ENCODE data around the gene CPLX4.
A peak's percentile ranks its signal among the peaks of the same experiment; 100 is the strongest.

Gene CPLX4, protein sequence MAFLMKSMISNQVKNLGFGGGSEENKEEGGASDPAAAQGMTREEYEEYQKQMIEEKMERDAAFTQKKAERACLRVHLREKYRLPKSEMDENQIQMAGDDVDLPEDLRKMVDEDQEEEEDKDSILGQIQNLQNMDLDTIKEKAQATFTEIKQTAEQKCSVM

DNA sequence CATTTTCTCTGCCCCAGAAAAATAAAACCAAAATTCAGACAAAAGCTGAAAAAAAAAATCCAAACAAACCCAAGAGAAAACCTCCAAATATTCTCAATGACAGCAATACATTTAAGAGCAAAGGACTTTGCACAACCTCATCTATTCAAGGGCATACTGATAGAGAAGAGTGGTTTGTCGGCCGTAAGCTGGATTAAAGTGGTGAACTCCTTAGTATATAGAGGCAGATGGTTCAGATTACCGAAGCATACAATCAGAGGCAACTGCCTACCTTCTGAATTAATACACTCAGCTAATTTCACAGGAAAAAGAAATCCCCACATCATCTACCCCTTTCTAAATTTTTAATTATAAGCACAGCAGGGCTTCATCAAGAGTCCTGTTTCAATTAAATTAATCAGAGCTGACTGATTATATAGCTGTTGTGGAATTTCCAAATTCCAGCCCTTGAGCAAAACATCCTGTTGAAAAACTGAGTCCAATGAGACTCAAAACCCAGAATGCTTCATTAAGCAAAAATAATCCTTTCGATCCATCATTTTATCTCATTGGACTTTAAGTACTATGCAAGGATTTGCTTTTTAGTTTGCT, at the start of gene CPLX4:
Gene CPLX4, minus strand, starts transcription at position 190 of the 591 bp plus-strand sequence. Its CDS starts 187 bp downstream, at position 3.
- no peak for DNase-seq (ENCODE audit: low read depth in 2 of 2)

DNA sequence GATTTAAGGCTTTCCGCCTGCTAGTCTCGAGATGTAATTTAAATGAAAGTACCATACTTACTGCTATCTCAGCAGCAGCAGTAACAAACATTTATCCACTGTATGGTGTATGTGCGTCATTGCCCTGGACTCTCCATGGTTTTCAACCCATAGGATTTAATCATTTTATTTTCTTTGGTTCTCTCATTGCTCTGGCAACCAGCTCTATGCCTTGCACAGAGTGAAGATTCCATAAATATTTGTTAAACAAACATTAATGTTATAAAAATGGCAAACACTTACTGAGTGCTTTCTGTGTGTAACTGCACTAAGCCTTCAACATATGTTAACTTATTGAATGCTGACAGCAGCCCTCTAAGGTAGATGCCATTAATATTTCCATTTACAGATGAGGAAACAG, 41.9 kb upstream of the CPLX4 start:
- DNase-seq (ENCODE audit: low read depth in 2 of 2), result no peak

DNA sequence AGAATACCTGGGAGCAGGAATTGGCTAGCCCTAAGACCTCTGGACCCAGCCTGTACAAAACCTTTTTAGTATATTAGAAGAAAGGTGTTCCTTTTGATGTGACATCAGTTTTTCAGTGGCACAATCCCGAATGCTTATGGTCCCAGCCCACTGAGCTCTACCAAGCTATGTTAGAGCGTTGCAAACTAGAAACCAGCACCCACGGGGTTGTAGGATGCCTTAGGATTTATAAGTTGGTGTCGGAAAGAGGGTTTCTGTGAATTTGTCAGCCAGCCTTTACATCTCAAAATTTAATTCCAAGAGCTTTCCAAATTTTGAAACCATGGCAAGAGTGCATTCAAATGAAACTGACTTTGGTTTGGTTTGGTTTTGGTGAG, 41.1 kb upstream of the CPLX4 start:
- no peak for DNase-seq (ENCODE audit: low read depth in 2 of 2)

DNA sequence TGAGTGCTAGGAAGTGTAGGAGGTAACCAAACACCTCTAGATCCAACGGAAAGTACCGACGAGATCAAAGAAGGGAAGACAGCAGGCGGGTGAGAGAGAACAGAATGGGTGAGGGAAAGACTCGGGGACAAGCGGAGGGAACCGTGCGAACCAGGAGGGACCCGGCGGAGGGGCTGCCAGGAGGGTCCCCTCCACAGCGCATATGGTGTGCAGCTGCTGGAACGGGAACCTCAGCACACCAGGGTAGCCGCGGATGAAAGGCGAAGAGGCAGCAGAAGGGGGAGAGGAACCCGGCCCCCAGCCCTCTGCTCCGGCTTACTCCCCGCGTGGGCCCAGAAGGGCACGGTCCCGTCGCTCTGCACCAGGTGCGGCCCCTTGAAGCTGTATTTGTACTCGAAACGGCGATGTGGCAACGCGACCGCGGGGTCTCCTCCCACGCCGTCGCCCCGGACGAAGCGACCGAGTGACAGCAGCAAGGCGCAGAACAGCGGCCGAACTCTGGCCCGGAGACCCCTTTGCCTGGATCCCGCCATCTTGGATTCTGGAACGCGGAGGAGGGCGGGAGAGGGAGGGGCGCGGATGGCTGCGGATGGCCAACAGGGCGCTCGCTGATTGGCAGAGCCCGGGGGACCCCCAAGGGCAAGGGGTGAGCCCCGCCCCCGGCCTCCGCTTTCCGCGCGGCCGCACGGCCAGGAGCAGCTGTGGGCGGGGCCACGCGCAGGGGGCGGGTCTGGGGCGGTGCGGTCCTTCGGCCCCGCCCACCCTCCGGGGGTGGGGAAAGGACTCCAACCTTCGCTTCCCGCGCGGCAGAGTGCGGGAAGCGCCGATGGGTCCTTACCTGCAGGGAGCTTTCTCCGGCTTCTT, 40.5 kb upstream of the CPLX4 start, which contains the start of gene LMAN1:
Gene LMAN1, minus strand, starts transcription at position 554 of the 864 bp plus-strand sequence. Its CDS starts 21 bp downstream, at position 533.
- DNase-seq (ENCODE audit: low read depth in 2 of 2), result peak; percentile 88 to 89

DNA sequence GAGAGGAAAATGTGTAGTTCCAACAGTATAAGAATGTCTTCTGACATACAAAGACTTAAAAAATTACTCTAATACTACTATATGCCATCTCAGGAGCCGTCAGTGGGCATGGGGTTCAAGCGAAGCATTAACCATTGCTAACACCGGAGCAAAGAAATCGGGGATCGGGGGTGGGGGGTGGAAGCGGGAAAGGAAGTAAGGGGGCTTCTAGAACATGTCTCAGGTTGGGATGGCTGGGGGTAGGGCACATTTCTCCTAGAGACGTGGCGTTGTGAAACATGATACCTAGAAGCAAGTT, 39.9 kb upstream of the CPLX4 start:
- peak; percentile 29 to 33 for DNase-seq (ENCODE audit: low read depth in 2 of 2)

DNA sequence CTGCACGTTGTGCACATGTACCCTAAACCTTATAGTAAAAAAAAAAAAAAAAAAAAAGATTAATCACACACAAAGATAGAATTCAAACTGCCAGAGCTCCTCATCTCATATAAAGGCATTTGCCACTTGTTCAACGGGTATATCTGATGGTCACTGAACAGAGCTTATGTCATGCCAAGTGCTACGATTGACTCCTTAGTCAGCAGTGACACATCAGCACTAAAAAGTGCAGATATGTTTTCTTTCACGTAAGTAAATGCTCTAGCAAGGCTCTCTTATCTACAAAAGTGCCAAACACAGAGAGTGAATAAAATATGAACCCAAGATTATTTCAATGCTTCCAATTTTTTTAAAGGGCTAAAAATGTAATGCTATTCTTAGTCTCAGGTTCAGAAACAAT, 39.5 kb upstream of the CPLX4 start:
- peak in 1 of 2 experiments; percentile 8 for DNase-seq (ENCODE audit: low read depth in 2 of 2)

DNA sequence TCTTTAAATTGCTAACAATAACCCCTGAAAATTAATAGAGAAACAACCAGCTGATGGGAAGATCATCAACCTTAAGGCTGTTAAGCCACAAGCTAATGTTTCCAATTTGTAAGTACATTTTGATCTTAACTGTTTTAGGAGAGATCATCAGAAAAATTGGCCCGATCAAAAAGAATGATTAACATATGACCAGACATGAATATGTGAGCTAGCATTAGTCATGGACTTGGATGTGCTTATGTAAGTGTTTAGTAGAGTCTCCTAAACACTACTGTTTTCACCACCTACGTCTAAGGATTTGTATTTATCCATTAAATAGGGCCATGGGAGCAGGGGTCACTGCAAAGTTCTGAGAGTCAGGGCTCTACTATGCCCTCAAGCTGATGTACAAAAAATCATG, 36.3 kb upstream of the CPLX4 start:
- no peak for DNase-seq (ENCODE audit: low read depth in 2 of 2)

DNA sequence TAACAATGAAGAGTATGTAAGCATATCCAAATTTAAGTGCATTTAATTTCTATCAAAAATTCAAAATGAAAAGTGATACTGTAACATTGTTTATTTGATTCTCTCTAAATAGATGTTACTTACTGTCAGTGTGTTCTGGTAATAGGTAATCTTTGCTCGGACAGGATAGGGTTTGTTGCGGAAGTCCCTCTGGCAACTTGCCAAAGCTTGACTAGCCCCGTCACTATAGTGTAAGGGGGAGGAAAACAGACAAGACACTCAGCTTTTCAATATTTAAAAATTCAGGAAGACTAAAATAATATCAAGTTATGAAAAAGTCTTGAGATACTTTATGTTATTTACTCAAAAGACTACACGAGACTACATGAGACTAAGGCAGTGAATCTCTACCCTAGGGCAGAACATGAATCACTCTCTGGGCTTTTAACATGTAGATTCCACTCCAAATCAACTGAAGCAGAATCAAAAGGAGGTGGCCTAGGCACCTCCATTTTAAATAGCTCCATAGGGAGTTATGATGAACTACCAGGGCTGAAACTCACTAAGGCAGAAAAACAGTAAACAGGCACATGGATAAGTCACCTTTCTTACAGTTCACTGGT, 34.7 kb upstream of the CPLX4 start:
- DNase-seq (ENCODE audit: low read depth in 2 of 2), result no peak

DNA sequence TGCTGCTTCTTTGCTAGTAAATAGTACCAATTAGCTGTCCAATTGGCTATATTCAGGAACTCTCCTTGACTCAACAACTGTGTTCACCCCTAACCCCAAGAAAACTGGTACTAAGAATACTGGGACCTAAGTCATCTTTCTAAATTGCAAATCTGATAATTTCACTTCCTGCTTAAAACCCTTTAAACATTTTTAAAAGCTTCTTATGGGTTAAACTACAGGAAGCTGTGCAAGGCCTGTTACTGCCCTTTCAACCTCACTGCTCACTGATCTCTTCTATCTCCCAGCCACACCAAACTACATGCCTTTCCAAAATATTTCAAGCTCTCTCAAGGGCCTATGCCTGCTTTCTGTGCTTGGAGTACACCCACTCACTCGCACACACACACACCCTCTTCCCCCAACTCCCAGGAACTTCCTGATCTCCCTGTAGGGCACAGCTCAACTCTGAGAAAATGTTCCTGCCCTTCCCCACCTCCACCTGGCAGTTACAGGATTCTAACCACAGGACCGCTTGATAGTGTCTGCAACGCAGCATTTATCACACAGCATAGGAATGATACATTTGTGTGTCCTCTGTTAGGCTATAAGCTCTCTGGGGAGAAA, 33.9 kb upstream of the CPLX4 start:
- no peak for DNase-seq (ENCODE audit: low read depth in 2 of 2)

DNA sequence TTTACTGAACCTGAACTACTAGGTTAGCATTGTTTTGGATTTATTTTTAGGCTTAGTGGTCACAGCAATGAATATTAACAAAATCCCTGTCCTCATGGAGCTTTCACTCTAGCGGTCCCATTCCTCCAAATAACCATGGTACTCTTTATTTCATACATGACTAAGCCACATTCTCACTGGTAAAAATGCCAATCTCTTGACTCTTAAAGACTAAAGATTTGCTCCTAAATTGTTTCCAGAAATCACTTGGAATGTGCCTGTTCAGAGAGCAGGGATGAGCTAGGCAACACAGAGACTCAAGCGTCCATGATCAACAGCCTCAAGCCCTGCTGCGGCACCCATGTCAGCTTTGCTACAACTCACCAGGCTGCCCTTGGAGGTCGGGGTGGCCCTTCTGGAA, 27.1 kb upstream of the CPLX4 start:
- DNase-seq (ENCODE audit: low read depth in 2 of 2), result no peak

DNA sequence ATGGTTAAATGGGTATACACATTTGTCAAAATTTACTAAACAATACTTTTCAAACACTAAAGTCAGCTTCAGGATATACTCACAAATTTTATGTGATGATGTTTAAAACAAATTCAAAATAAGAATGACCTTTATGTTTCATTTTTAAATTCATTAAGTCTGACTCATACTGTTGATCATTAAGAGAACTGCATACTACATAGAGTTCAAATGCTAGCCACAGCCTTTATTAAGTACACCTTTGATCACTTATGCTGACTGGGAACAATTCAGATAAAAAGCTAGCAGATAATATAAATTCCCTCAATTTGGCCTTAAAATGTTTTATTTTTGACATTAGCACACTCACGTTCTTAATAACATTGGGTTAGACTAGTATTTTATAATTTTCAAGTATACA, 26.5 kb upstream of the CPLX4 start:
- DNase-seq (ENCODE audit: low read depth in 2 of 2), result no peak

DNA sequence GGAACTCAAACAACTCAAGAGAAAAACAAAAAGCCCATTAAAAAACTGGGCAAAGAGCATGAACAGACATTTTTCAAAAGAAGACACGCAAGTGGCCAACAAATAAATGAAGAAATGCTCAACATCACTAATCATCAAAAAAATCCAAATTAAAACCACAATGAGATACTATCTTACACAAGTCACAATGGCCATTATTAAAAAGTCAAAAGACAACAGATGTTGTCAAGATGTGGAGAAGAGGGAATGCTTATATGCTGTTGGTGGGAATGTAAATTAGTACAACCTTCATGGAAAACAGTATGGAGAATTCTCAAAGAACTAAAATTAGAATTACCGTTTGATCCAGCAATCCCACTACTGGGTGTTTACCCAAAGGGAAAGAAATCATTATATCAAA, 25.5 kb upstream of the CPLX4 start:
- no peak for DNase-seq (ENCODE audit: low read depth in 2 of 2)

DNA sequence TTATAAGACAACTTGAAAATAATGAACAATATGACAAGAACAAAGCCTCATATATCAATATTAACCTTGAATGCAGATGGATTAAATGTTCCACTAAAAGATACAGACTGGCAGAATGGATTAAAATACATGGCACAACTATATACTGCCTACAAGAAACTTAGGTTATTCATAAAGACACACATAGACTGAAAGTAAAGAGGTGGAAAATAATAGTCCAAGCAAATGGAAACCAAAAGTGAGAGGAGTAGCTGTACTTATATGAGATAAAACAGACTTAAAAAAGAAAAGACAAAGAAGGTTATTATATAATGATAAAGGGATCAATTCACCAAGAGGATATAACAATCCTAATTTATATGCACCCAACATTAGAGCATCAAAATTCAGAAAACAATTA, 22.4 kb upstream of the CPLX4 start:
- no peak for DNase-seq (ENCODE audit: low read depth in 2 of 2)

DNA sequence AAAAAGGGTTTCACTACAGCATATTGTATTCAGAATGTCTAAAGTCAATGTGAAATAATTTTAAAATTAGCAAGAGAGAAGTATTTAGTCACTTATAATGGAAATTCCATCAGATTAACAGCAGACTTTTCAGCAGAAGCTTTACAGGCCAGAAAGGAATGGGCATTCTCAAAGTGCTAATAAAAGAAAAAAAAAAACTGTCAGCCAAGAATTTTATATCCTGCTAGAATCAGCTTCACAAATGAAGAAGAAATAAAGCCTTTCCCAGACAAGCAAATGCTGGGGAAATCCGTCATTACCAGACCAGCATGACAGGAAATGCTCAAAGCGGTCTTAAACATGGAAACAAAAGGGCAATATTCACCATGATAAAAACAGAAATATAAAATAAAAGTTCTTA, 21.9 kb upstream of the CPLX4 start:
- DNase-seq (ENCODE audit: low read depth in 2 of 2), result no peak

DNA sequence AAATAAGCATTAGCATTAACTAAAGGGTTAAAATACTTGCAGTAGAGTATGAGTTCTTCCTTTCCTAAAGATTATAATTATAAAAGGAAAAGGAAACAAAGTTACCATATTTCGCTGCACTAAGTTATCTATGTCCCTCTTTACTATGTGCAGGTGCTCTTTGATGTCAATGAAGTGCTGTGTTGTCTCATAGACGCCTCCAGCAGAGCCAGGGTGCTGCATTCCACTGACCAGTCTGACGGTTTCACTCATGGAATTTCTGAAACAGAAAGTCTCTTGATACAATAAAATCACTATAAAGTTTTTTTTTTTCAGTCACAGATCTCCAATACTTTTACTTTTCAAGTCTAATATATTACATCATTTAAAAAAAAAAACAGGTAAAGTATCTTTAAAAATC, 14.5 kb upstream of the CPLX4 start:
- no peak for DNase-seq (ENCODE audit: low read depth in 2 of 2)

DNA sequence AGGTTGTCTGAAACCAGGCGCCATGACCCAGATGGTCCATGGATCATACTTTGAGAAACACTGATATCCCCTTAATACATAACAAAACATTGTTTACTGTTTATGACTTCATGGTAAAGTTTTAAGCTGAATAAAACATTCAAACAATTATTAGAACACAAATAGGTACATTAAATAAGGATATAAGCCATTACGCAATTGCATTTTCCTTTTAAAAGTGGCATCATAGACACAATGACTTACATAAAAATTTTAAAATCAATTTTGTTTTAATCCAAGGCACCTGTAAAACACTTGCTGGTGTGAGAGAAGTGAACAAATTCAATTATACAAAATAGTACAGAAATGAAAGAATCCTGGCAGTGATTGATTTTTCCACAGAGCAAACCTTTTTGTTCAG, 10.2 kb upstream of the CPLX4 start:
- DNase-seq (ENCODE audit: low read depth in 2 of 2), result no peak

DNA sequence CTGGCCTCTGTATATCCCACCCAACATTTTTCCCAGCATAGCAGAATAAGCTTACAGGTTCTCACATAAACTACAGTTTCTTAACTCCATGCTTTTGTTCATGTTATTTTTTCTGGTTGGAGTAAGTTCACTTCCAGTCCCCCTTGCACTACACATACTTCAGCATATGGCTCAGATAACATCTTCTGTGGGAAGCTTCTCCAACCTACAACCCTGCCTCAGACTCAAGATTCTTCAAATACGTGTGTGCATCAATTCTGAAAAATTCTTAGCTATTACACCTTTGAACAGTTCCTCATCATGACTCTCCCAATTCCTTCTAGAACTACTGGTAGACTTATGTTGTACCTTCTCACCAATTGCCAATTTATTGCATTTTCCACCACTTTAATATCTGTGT, 7.5 kb upstream of the CPLX4 start:
- DNase-seq (ENCODE audit: low read depth in 2 of 2), result no peak

DNA sequence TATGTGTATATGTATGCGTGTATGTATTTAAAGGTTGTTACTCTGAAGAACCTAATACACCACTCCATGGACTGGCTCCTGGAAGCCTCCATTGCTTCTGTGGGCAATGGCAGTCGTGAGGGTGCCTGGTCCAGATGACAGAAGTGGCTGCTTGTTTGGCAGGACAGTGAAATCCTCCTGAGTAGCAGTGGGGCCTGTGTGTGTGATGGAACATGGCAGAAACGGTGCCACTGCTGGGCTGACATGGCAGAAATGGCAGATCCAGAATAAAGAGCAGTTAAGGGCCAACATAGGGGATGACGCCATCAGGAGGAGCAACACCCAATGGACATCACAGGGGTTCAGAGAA, 6.1 kb upstream of the CPLX4 start:
- no peak for DNase-seq (ENCODE audit: low read depth in 2 of 2)

DNA sequence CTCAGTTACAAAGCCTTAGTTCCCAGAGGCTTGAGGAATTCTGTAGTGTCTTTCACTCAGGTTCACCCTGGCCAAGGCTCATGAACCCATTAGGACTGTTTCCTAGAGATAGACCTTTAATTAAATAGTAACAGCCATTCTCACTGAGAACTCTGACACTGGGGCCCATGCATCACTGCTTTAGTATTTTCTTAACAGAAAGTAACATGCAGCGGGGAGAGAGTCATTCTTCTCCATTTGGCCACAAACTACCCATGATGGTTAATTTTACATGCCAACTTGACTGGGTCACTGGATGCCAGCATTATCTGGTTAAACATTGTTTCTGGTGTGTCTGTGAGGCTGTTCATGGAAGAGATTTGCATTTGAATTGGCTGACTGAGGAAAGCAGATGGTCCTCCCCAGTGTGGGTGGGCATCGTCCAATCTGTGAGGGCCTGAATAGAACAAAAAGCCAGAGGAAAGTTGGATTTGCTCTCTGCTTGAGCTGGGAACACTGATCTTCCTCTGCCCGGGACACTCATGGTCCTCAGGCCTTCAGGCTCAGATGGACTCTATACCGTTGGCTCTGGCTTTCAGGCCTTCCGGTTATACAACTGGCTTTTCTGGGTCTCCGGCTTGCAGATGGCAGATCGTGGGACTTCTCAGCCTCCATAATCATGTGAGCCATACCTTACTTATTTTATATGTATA, 5.6 kb upstream of the CPLX4 start:
- no peak for DNase-seq (ENCODE audit: low read depth in 2 of 2)

DNA sequence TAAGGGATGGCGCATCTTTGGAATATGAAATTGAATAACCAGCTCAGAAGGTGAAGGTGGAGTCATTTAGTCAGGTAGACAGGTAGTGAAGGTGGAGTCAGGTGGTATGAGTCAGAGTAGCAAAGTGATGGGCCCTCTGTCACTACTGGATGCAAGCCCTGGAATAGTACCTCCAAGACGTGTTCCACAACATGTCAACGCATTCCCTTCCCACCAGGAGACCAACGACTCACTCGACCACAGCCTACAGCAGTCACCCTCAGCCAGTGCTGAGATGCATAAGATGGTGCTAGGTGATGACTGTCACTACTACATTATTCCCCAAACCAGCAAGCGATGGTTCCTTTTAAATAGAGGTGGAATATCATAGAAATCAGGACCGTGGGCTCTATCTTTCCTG, 6.8 kb downstream of the CPLX4 start:
- peak; percentile 5 to 9 for DNase-seq (ENCODE audit: low read depth in 2 of 2)

DNA sequence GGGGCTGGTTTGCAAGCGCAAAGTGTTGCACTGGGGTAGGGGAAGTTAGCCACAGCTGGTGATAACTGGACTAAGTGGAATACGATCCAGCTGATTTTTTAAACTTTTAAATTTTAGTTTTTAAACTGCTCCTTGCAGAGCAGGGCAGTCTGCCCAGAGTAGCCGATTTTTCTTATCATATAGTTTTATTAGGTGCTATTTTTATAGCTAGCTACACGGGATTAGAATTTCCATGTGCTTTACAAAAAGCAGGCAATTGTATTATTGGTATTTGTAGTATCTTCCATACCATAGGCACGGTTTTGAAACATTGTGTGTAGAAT, 9.6 kb downstream of the CPLX4 start:
- no peak for DNase-seq (ENCODE audit: low read depth in 2 of 2)

Data from fibroblast of skin of left biceps (primary cell).